Urinary bladder (tissue), 4 donors: ENCODE results near the gene LTB4R2. TPM values are rescaled to one million over a fixed set of nuclear protein-coding genes. Genes with fewer than 3 reads are reported as not detected.

ENCODE experiments used
- DNase-seq: peaks from one replicate; pipeline ENCODE4 v3.0.0-alpha.2; 2015; ENCODE audit errors: extremely low spot score
- H3K27ac ChIP-seq: one replicate; pipeline ENCODE4 v1.5.1; 2013; ENCODE audit warnings: low read depth, mild to moderate bottlenecking, moderate library complexity
- H3K36me3 ChIP-seq: one replicate; pipeline ENCODE4 v1.6.1; 2013; ENCODE audit warnings: mild to moderate bottlenecking, moderate library complexity; ENCODE audit not compliant: insufficient read depth
- H3K4me1 ChIP-seq: one replicate; pipeline ENCODE4 v1.6.1; 2013; ENCODE audit warnings: mild to moderate bottlenecking, moderate library complexity; ENCODE audit not compliant: insufficient read depth
- H3K4me3 ChIP-seq: one replicate; pipeline ENCODE4 v1.5.1; 2013; ENCODE audit warnings: low read depth, low read length
- WGBS: extraction: QIAGEN DNeasy Blood & Tissue Kit; methylation state at CpG from one replicate; pipeline ENCODE4 v1.1.7; 2013; 5-methylcytosine and 5-hydroxymethylcytosine counted together
- polyA plus RNA-seq: library from polyadenylated mRNA; stranded (reverse); fragments of 200-250 nt; gene quantifications from one replicate; pipeline ENCODE4 v1.2.3, GENCODE V29; 2013
- total RNA-seq: library from RNA; depleted of rRNA; stranded (reverse); fragments of >200 nt; gene quantifications from one replicate; pipeline ENCODE4 v1.2.3, GENCODE V29; 2014
- donor health status: healthy with polysubstance abuse.
- donor health status: healthy.

Gene LTB4R2
- total and polyA plus RNA-seq, 2 donors, result 2.8 to 4.0 TPM

DNA sequence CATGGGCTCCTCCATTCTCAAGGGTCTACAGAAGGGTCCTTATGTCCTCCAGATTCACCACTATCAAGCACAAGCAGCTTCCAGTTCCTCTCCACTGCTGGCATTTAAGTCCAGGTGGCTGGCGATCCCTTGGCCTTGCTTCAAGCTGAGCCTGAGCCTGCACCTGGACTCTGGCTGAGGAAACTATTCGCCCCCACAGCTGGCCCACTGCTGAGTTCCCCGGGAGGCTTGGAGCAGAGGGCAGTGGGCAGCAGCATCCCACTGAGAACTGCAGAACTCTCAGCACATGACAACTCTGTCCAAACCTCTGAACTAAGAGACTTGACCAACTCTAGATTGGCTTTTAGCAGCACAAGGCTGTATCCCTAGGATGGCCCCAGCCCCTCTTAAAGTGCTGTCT lies 27.2 kb upstream of the LTB4R2 start:
- Histone ChIP-seq H3K4me1 (no peaks in the 10 kb centered on the region), H3K36me3 (no peaks in the 10 kb centered on the region), H3K4me3 (no peak overlapping the region), H3K27ac (no peak overlapping the region)
- WGBS, result 86% methylated on average over 3 of the region's 3 CpGs
- DNase-seq, result no peak

DNA sequence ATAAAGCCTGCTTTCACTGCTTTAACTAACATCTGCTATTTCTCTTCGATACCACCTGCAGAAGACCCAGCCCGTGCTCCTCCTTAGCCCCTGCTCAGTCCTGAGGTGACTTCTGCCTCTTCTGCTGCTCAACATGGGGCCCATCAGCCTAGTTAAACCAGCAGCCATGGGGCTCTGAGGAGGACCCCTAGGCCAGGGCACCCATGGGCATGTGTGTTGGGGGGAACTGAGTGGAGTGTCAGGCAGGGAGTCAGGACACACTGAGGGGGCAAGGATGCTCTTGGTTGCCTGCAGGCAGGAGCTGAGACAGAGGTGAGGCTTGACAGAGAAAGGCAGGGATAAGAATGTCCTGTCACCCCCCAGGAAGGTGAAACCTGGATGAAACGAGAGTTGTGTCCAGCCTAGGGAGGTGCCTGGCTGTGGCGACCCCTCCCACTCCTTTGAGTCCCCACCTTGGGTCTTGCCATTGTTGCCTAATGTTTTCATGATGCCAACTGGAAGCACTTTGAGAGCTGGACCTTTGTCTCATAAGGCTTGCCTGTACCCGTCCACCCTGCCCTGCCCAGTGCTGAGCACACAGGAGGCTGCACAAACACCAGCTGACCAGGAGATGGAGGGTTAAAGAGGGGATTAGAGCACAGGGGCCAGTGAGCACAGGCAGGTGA lies 26.0 kb upstream of the LTB4R2 start:
- 85% methylated on average over 5 of the region's 5 CpGs for WGBS

GRCh38 chr14:24284501-24285035 lies 25.4 kb upstream of the LTB4R2 start:
- Histone ChIP-seq H3K4me1 (no peaks in the 10 kb centered on the region), H3K36me3 (no peaks in the 10 kb centered on the region), H3K4me3 (no peak overlapping the region), H3K27ac (no peak overlapping the region)
- DNase-seq, result no peak
- 80% methylated on average over 11 of the region's 11 CpGs for WGBS

More for the DNA sequence above, 26.0 kb upstream of the LTB4R2 start:
- no peak for DNase-seq
- Histone ChIP-seq H3K27ac (no peak overlapping the region), H3K4me3 (no peak overlapping the region), H3K36me3 (no peaks in the 10 kb centered on the region), H3K4me1 (no peaks in the 10 kb centered on the region)

GRCh38 chr14:24285351-24285750 lies 24.6 kb upstream of the LTB4R2 start:
- Histone ChIP-seq H3K36me3 (no peaks in the 10 kb centered on the region), H3K4me3 (no peak overlapping the region), H3K4me1 (no peaks in the 10 kb centered on the region), H3K27ac (no peak overlapping the region)
- WGBS, result 67% methylated on average over 4 of the region's 4 CpGs
- no peak for DNase-seq

DNA sequence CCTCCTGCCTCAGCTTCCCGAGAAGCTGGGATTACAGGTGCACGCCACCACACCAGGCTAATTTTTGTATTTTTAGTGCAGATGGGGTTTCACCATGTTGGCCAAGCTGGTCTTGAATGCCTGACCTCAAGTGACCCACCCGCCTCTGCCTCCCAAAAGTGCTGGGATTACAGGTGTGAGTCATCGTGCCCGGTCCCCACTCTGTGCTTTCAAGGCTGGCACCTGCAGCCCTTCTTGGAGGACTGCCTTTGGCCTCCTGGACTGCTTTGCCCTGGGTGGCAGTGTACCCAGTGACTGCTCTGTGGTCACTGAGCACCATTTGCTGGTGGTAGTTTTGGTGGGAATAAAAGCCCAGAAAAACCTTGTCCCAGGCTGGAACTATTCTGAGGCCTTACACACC lies 22.9 kb upstream of the LTB4R2 start:
- Histone ChIP-seq H3K36me3 (no peaks in the 10 kb centered on the region), H3K4me3 (no peak overlapping the region), H3K4me1 (no peaks in the 10 kb centered on the region), H3K27ac (no peak overlapping the region)
- 93% methylated on average over 5 of the region's 5 CpGs for WGBS
- DNase-seq, result no peak

GRCh38 chr14:24289649-24290280 lies 20.2 kb upstream of the LTB4R2 start:
- DNase-seq, result no peak
- 82% methylated on average over 6 of the region's 6 CpGs for WGBS
- H3K4me3 ChIP-seq, result no peak overlapping the region
- H3K36me3 ChIP-seq, result no peaks in the 10 kb centered on the region
- H3K27ac ChIP-seq, result no peak overlapping the region
- H3K4me1 ChIP-seq, result no peaks in the 10 kb centered on the region

- WGBS, result 87% methylated on average over 9 of the region's 9 CpGs
- no peak for DNase-seq
- H3K4me1 ChIP-seq, result no peaks in the 10 kb centered on the region
- H3K27ac ChIP-seq, result no peak overlapping the region
- no peaks in the 10 kb centered on the region for H3K36me3 ChIP-seq
- no peak overlapping the region for H3K4me3 ChIP-seq
Observed at GRCh38 chr14:24290746-24291145, 19.2 kb upstream of the LTB4R2 start.

DNA sequence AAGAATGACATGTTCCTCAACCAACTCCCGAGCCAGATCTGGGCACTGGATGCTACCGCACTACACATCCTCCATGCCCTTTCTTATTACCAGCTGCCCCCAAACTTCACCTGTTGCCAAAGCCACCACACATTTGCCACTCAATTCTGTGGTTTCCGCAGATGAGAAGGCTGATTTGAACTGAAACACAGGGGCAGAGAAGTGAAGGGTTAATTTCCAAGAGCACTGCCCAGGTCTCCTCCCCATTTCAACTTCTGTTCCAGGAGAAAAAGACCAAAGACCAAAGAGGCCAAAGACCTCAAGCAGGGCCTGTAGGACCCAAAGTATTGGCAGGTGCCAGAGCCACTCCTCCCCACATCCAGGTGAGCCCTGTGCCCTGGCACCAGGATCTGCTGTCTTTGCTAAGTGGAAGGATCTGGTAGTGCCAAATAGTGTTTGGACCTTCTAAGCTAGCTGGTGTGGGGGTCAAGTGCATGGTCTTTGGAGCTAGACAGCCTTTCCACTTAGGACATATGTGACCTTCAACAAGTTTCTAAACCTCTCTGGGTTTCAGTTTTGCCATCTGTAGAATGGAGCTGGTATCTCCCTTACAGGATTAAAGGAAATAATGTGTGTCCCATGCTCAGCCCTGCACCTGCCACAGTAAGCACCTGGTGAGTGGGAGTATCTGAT lies 18.4 kb upstream of the LTB4R2 start:
- H3K27ac ChIP-seq, result no peak overlapping the region
- no peak for DNase-seq
- 85% methylated on average over 3 of the region's 3 CpGs for WGBS
- H3K4me1 ChIP-seq, result no peaks in the 10 kb centered on the region
- H3K4me3 ChIP-seq, result no peak overlapping the region
- H3K36me3 ChIP-seq, result no peaks in the 10 kb centered on the region

GRCh38 chr14:24292118-24292807 lies 17.7 kb upstream of the LTB4R2 start:
- no peaks in the 10 kb centered on the region for H3K4me1 ChIP-seq
- H3K4me3 ChIP-seq, result no peak overlapping the region
- DNase-seq, result no peak
- H3K27ac ChIP-seq, result no peak overlapping the region
- H3K36me3 ChIP-seq, result no peaks in the 10 kb centered on the region
- WGBS, result 92% methylated on average over 11 of the region's 11 CpGs

DNA sequence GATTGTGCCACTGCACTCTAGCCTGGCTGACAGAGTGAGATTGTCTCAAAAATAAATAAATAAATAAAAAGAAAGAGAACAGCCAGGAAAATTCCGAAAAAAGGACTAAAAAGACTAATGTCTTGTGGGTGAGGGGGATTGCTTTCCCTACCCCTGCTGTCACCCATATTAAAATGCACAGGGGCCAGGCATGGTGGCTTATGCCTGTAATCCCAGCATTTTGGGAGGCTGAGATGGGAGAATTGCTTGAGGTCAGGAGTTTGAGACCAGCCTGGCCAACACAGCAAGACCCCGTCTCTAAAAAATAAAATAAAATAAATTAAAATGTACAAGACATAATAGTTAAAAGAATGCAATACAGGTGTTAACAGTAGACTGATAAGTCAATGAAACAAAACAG lies 16.4 kb upstream of the LTB4R2 start:
- no peaks in the 10 kb centered on the region for H3K4me1 ChIP-seq
- WGBS, result 95% methylated on average over 2 of the region's 2 CpGs
- no peak for DNase-seq
- H3K4me3 ChIP-seq, result no peak overlapping the region
- no peaks in the 10 kb centered on the region for H3K36me3 ChIP-seq
- no peak overlapping the region for H3K27ac ChIP-seq

- H3K4me3 ChIP-seq, result no peak overlapping the region
- no peaks in the 10 kb centered on the region for H3K36me3 ChIP-seq
- DNase-seq, result no peak
- WGBS, result 60% methylated on average over 12 of the region's 12 CpGs
- no peak overlapping the region for H3K27ac ChIP-seq
- no peaks in the 10 kb centered on the region for H3K4me1 ChIP-seq
Observed at GRCh38 chr14:24296341-24297157, 13.4 kb upstream of the LTB4R2 start.

DNA sequence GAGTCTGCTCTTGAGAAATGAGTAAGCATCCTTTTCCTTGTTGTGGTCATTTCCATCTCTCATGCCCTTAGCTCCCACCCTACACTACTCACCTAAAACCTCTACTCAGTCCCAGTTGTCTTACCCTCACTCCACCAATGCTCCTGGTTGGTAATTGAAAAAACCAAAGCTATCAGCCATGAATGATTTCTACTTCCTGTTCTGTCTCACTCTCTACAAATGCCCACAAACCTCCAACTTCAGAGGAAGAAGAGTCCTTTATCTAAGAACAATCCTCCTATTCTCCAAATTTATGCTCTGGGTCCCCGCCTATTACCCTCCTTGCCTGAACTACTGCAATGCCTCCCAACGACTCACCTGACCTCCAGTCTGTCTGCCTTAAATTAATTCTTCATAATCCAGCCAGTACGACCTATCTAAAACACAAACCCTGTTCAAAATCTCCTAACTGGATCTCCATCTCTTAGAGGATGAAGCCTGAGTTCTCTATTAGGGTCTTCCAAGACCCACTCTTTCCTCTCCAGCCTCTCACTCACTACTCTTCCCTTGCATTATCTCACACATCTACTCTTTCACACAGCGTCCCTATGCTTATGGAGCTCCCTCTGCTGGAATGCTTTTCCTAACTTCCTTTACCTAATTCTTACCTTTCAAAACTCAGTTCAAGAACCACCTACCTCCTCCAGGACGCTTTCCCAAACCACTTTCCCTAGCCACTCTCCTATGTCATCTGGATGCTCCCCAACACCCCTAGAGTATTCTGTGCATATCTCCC lies 12.6 kb upstream of the LTB4R2 start:
- no peak overlapping the region for H3K4me3 ChIP-seq
- H3K4me1 ChIP-seq, result no peaks in the 10 kb centered on the region
- H3K27ac ChIP-seq, result no peak overlapping the region
- no peak for DNase-seq
- 54% methylated on average over 5 of the region's 5 CpGs for WGBS
- no peaks in the 10 kb centered on the region for H3K36me3 ChIP-seq
